ENCODE results near the gene ANKS1B. TPM values are rescaled to one million over a fixed set of nuclear protein-coding genes. Genes with fewer than 3 reads are reported as not detected.

Gene ANKS1B
- total RNA-seq, 1 donor from 2014 or later = 2.4 TPM

GRCh38 chr12:99427104-99427503 is 557.6 kb downstream of the ANKS1B start:
- FAIRE-seq (no peak), DNase-seq (ENCODE audit: low read depth) (no peak)
- Mint-ChIP-seq H3K9me3 (ENCODE audit: unreplicated experiment) (peaks cover 2% of the 10 kb centered on the region), H3K4me1 (ENCODE audit: low read depth, unreplicated experiment) (peaks cover 2% of the 10 kb centered on the region), H3K4me3 (ENCODE audit: unreplicated experiment) (no peak overlapping the region), H3K27ac (ENCODE audit: unreplicated experiment) (no peak overlapping the region), H3K36me3 (ENCODE audit: low read depth, unreplicated experiment) (no peaks in the 10 kb centered on the region), H3K27me3 (ENCODE audit: low read depth, unreplicated experiment) (no peaks in the 10 kb centered on the region)
- Histone ChIP-seq H3K9me3 (ENCODE audit: insufficient read depth, low read depth, low read length) (no peaks in the 10 kb centered on the region), H3K27me3 (ENCODE audit: insufficient read depth, low read length) (no peaks in the 10 kb centered on the region), H3K4me1 (ENCODE audit: insufficient read depth, low read length) (no peaks in the 10 kb centered on the region), H3K9ac (ENCODE audit: low read length) (no peak overlapping the region), H2AFZ (ENCODE audit: low read depth, low read length) (no peak overlapping the region), H3K27ac (ENCODE audit: low read depth, low read length) (no peak overlapping the region), H3K4me2 (ENCODE audit: low read length) (no peak overlapping the region), H3K4me3 (ENCODE audit: insufficient read depth, low read depth, low read length) (no peak overlapping the region), H3K36me3 (ENCODE audit: insufficient read depth, low read length) (no peaks in the 10 kb centered on the region), H3K79me2 (ENCODE audit: insufficient read depth, low read length) (no peaks in the 10 kb centered on the region), H4K20me1 (ENCODE audit: insufficient read depth, low read length) (no peaks in the 10 kb centered on the region)
- TF ChIP-seq CTCF (IDR thresholded peaks at IDR 0.05; ENCODE audit: insufficient read depth, low read depth, low read length) (no peak), EZH2 (IDR thresholded peaks at IDR 0.05; ENCODE audit: insufficient read depth, low read length) (no peak)

GRCh38 chr12:99418379-99418778 is 566.4 kb downstream of the ANKS1B start:
- no peak for FAIRE-seq
- Mint-ChIP-seq H3K4me1 (ENCODE audit: low read depth, unreplicated experiment) (peaks cover 2% of the 10 kb centered on the region), H3K36me3 (ENCODE audit: low read depth, unreplicated experiment) (no peaks in the 10 kb centered on the region), H3K27ac (ENCODE audit: unreplicated experiment) (no peak overlapping the region), H3K4me3 (ENCODE audit: unreplicated experiment) (no peak overlapping the region), H3K27me3 (ENCODE audit: low read depth, unreplicated experiment) (no peaks in the 10 kb centered on the region), H3K9me3 (ENCODE audit: unreplicated experiment) (peaks cover 10% of the 10 kb centered on the region)
- Histone ChIP-seq H3K4me2 (ENCODE audit: low read length) (no peak overlapping the region), H2AFZ (ENCODE audit: low read depth, low read length) (no peak overlapping the region), H3K4me3 (ENCODE audit: insufficient read depth, low read depth, low read length) (no peak overlapping the region), H3K27ac (ENCODE audit: low read depth, low read length) (no peak overlapping the region), H3K27me3 (ENCODE audit: insufficient read depth, low read length) (no peaks in the 10 kb centered on the region), H4K20me1 (ENCODE audit: insufficient read depth, low read length) (no peaks in the 10 kb centered on the region), H3K4me1 (ENCODE audit: insufficient read depth, low read length) (no peaks in the 10 kb centered on the region), H3K79me2 (ENCODE audit: insufficient read depth, low read length) (no peaks in the 10 kb centered on the region), H3K9me3 (ENCODE audit: insufficient read depth, low read depth, low read length) (no peaks in the 10 kb centered on the region), H3K9ac (ENCODE audit: low read length) (no peak overlapping the region), H3K36me3 (ENCODE audit: insufficient read depth, low read length) (no peaks in the 10 kb centered on the region)
- no peak for TF ChIP-seq EZH2 (IDR thresholded peaks at IDR 0.05; ENCODE audit: insufficient read depth, low read length)
- no peak for TF ChIP-seq CTCF (IDR thresholded peaks at IDR 0.05; ENCODE audit: insufficient read depth, low read depth, low read length)
- no peak for DNase-seq (ENCODE audit: low read depth)

GRCh38 chr12:99413751-99414150 is 571.0 kb downstream of the ANKS1B start:
- FAIRE-seq = no peak
- Histone ChIP-seq H3K36me3 (ENCODE audit: insufficient read depth, low read length) (no peaks in the 10 kb centered on the region), H3K4me1 (ENCODE audit: insufficient read depth, low read length) (no peaks in the 10 kb centered on the region), H3K4me2 (ENCODE audit: low read length) (no peak overlapping the region), H3K27me3 (ENCODE audit: insufficient read depth, low read length) (no peaks in the 10 kb centered on the region), H3K27ac (ENCODE audit: low read depth, low read length) (no peak overlapping the region), H4K20me1 (ENCODE audit: insufficient read depth, low read length) (no peaks in the 10 kb centered on the region), H3K79me2 (ENCODE audit: insufficient read depth, low read length) (no peaks in the 10 kb centered on the region), H2AFZ (ENCODE audit: low read depth, low read length) (no peak overlapping the region), H3K4me3 (ENCODE audit: insufficient read depth, low read depth, low read length) (no peak overlapping the region), H3K9ac (ENCODE audit: low read length) (no peak overlapping the region), H3K9me3 (ENCODE audit: insufficient read depth, low read depth, low read length) (no peaks in the 10 kb centered on the region)
- no peaks in the 10 kb centered on the region for H3K4me1 Mint-ChIP-seq (ENCODE audit: low read depth, unreplicated experiment)
- H3K36me3 Mint-ChIP-seq (ENCODE audit: low read depth, unreplicated experiment) = no peaks in the 10 kb centered on the region
- H3K27me3 Mint-ChIP-seq (ENCODE audit: low read depth, unreplicated experiment) = peaks cover 3% of the 10 kb centered on the region
- no peak for DNase-seq (ENCODE audit: low read depth)
- TF ChIP-seq EZH2 (IDR thresholded peaks at IDR 0.05; ENCODE audit: insufficient read depth, low read length) (no peak), CTCF (IDR thresholded peaks at IDR 0.05; ENCODE audit: insufficient read depth, low read depth, low read length) (no peak)
- no peak overlapping the region for H3K4me3 Mint-ChIP-seq (ENCODE audit: unreplicated experiment)
- peaks cover 10% of the 10 kb centered on the region for H3K9me3 Mint-ChIP-seq (ENCODE audit: unreplicated experiment)
- no peak overlapping the region for H3K27ac Mint-ChIP-seq (ENCODE audit: unreplicated experiment)
